IMR-90 (cell line): ENCODE results near the gene CPA3.

Experiments
- BHLHE40 ChIP-seq: fragments of 150-350 bp; IDR thresholded peaks from 2 replicates; pipeline ENCODE4 v1.6.1; 2016; ENCODE audit warnings: mild to moderate bottlenecking, low read depth, low read length
- NFE2L2 ChIP-seq: fragments of 150-350 bp; IDR thresholded peaks from 2 replicates; pipeline ENCODE4 v1.6.1; 2016; ENCODE audit warnings: low read depth, mild to moderate bottlenecking, low read length
- POLR2A ChIP-seq: IDR thresholded peaks from 2 replicates; pipeline ENCODE4 v1.6.1; 2012; ENCODE audit warnings: mild to moderate bottlenecking, low read depth, low read length
- RAD21 ChIP-seq: IDR thresholded peaks from 2 replicates; pipeline ENCODE4 v1.6.1; 2012; ENCODE audit warnings: low read length, improper control_type of control experiment
- TF ChIP-seq, protein P1 (sequence below): conservative IDR thresholded peaks from 2 replicates; pipeline ENCODE4 v1.5.1; 2012; ENCODE audit warnings: mild to moderate bottlenecking, low read depth, low read length, improper control_type of control experiment

DNA sequence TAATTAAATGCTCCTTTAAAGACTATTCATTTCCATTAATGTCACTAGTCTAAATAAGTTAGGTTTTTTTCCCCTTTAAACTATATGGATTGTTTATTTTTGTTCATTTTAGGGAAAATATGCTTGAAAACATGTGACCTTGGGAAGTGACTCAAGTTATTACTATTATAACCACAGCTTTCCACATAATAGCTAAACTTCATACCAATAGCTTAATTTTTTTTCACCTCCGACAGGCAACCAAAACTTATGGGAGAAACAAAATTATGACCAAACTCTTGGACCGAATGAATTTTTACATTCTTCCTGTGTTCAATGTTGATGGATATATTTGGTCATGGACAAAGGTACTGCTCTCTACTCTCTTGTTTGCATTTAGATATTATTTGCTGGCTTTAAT, 16.2 kb downstream of the CPA3 start:
- TF ChIP-seq, protein P1, sequence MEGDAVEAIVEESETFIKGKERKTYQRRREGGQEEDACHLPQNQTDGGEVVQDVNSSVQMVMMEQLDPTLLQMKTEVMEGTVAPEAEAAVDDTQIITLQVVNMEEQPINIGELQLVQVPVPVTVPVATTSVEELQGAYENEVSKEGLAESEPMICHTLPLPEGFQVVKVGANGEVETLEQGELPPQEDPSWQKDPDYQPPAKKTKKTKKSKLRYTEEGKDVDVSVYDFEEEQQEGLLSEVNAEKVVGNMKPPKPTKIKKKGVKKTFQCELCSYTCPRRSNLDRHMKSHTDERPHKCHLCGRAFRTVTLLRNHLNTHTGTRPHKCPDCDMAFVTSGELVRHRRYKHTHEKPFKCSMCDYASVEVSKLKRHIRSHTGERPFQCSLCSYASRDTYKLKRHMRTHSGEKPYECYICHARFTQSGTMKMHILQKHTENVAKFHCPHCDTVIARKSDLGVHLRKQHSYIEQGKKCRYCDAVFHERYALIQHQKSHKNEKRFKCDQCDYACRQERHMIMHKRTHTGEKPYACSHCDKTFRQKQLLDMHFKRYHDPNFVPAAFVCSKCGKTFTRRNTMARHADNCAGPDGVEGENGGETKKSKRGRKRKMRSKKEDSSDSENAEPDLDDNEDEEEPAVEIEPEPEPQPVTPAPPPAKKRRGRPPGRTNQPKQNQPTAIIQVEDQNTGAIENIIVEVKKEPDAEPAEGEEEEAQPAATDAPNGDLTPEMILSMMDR = no peak
- TF ChIP-seq RAD21 (no peak), POLR2A (no peak), NFE2L2 (no peak), BHLHE40 (no peak)
